ENCODE measurements around the gene ASIC3.

GRCh38 chr7:151043959-151044358 is 4.4 kb upstream of the ASIC3 start:
- TF ChIP-seq CTCF (IDR thresholded peaks at IDR 0.05) (no peak), POLR2AphosphoS5 (IDR thresholded peaks at IDR 0.05) (no peak), POLR2A (IDR thresholded peaks at IDR 0.05) (no peak)

All from stomach (tissue), 4 donors.